Thyroid gland (tissue), 4 donors: ENCODE results near the gene PLEKHO2. TPM values are rescaled to one million over a fixed set of nuclear protein-coding genes. Genes with fewer than 3 reads are reported as not detected.
A peak's percentile ranks its signal among the peaks of the same experiment; 100 is the strongest.

Experiments used
- DNase-seq, 2 donors: peaks; one replicate each; pipeline ENCODE4 v3.0.0-alpha.2; 2019
- H3K27ac ChIP-seq, 3 donors: fragments of 200-600 bp; sonication (generic); 1 replicate in 2 of 3; 2 replicates in 1 of 3; pipeline ENCODE4 v1.5.1; 2016 to 2019; ENCODE audit warnings: mild to moderate bottlenecking in 1 of 3, moderate library complexity in 1 of 3
- H3K27me3 ChIP-seq: fragments of 200-600 bp; sonication (generic); one replicate; pipeline ENCODE4 v1.5.1; 2019
- H3K36me3 ChIP-seq, 2 donors: fragments of 200-600 bp; sonication (generic); one replicate each; pipeline ENCODE4 v1.5.1; 2016 to 2019
- H3K4me1 ChIP-seq, 2 donors: fragments of 200-600 bp; sonication (generic); one replicate each; pipeline ENCODE4 v1.5.1; 2017 to 2019
- H3K4me3 ChIP-seq, 3 donors: fragments of 200-600 bp; sonication (generic); replicated peaks in 1 of 3; 1 replicate in 2 of 3; 2 replicates in 1 of 3; pipeline ENCODE4 v1.5.1; 2016; ENCODE audit warnings: mild to moderate bottlenecking in 1 of 3
- H3K9me3 ChIP-seq: fragments of 200-600 bp; sonication (generic); one replicate; pipeline ENCODE4 v1.5.1; 2017
- CTCF ChIP-seq, 6 experiments: fragments of 200-600 bp in 3 of 6; fragments of 450-650 bp in 3 of 6; sonication (generic) in 3 of 6; IDR thresholded peaks; one replicate each; pipeline ENCODE4 v1.5.1; 2016 to 2019; ENCODE audit warnings: antibody characterized with exemption in 6 of 6, mild to moderate bottlenecking in 2 of 6, inconsistent platforms in 1 of 6, moderate library complexity in 1 of 6
- POLR2A ChIP-seq, 2 donors: fragments of 450-650 bp; IDR thresholded peaks; one replicate each; pipeline ENCODE4 v1.6.1; 2017; ENCODE audit warnings: antibody characterized with exemption in 2 of 2, mild to moderate bottlenecking in 2 of 2, moderate library complexity in 1 of 2
- WGBS, 2 donors: methylation state at CpG; one replicate each; pipeline ENCODE4 v1.1.5; 2017; 5-methylcytosine and 5-hydroxymethylcytosine counted together
- intact Hi-C: fragments of 100-400 bp; cut with DNase I; formaldehyde crosslinking; loops from one replicate; pipeline ENCODE4 v1.15.1; 2023
- total RNA-seq, 4 donors: library from RNA; depleted of rRNA; stranded (reverse); fragments of >200 nt; gene quantifications; one replicate each; pipeline ENCODE4 v1.2.3, GENCODE V29; 2016

PLEKHO2 gene
- total RNA-seq, 4 donors from 2014 or later = 31.3 to 53.6 (median 46.1) TPM

GRCh38 chr15:64912379-64913325 is 70.9 kb downstream of the PLEKHO2 start:
- WGBS, 2 donors = 81 to 89% methylated on average over 8 to 14 of the region's 15 CpGs
- no peak for DNase-seq
- peak overlapping the region in 1 of 3 donors; percentile 53 for H3K4me3 ChIP-seq

GRCh38 chr15:64915518-64916227 is 74.0 kb downstream of the PLEKHO2 start:
- 77 to 82% methylated on average over 12 to 13 of the region's 13 CpGs for WGBS, 2 donors
- H3K4me3 ChIP-seq = no peak overlapping the region
- no peaks in the 10 kb centered on the region for H3K36me3 ChIP-seq
- no peak for TF ChIP-seq CTCF (IDR thresholded peaks at IDR 0.05)
- TF ChIP-seq POLR2A (IDR thresholded peaks at IDR 0.05) = no peak
- H3K27ac ChIP-seq = no peak overlapping the region
- H3K4me1 ChIP-seq = peaks cover 0 to 7% of the 10 kb centered on the region in 2 donors
- intact Hi-C loops = no loop called here
- DNase-seq = no peak
- no peaks in the 10 kb centered on the region for H3K27me3 ChIP-seq
- no peaks in the 10 kb centered on the region for H3K9me3 ChIP-seq

More at GRCh38 chr15:64912379-64913325, 70.9 kb downstream of the PLEKHO2 start:
- H3K9me3 ChIP-seq = no peaks in the 10 kb centered on the region
- no peaks in the 10 kb centered on the region for H3K27me3 ChIP-seq
- H3K4me1 ChIP-seq = peaks cover 0 to 7% of the 10 kb centered on the region in 2 donors
- no peak overlapping the region for H3K27ac ChIP-seq
- TF ChIP-seq POLR2A (IDR thresholded peaks at IDR 0.05) (no peak), CTCF (IDR thresholded peaks at IDR 0.05) (no peak)
- H3K36me3 ChIP-seq = no peaks in the 10 kb centered on the region
- intact Hi-C loops = no loop called here

GRCh38 chr15:64916365-64916764 is 74.7 kb downstream of the PLEKHO2 start:
- no peak for DNase-seq
- TF ChIP-seq POLR2A (IDR thresholded peaks at IDR 0.05) = no peak
- no peak for TF ChIP-seq CTCF (IDR thresholded peaks at IDR 0.05)
- H3K4me3 ChIP-seq = no peak overlapping the region
- 97 to 100% methylated on average over 2 of the region's 2 CpGs for WGBS, 2 donors
- no peaks in the 10 kb centered on the region for H3K27me3 ChIP-seq
- intact Hi-C loops = no loop called here
- peaks cover 2 to 4% of the 10 kb centered on the region in 2 donors for H3K4me1 ChIP-seq
- H3K27ac ChIP-seq = no peak overlapping the region
- H3K36me3 ChIP-seq = no peaks in the 10 kb centered on the region
- H3K9me3 ChIP-seq = no peaks in the 10 kb centered on the region

GRCh38 chr15:64917211-64917610 is 75.5 kb downstream of the PLEKHO2 start:
- DNase-seq = no peak
- intact Hi-C loops = no loop called here
- H3K4me1 ChIP-seq = peaks cover 0 to 9% of the 10 kb centered on the region in 2 donors
- H3K27me3 ChIP-seq = no peaks in the 10 kb centered on the region
- TF ChIP-seq POLR2A (IDR thresholded peaks at IDR 0.05) (no peak), CTCF (IDR thresholded peaks at IDR 0.05) (no peak)
- no peak overlapping the region for H3K27ac ChIP-seq
- no peak overlapping the region for H3K4me3 ChIP-seq
- no peaks in the 10 kb centered on the region for H3K9me3 ChIP-seq
- H3K36me3 ChIP-seq = no peaks in the 10 kb centered on the region
- 92 to 100% methylated on average over 1 to 8 of the region's 9 CpGs for WGBS, 2 donors

Other genes starting within 250 kb of the PLEKHO2 start
- gene RBPMS2, start 66.3 kb upstream of the PLEKHO2 start, total RNA-seq = 1 to 10 TPM; 2.6 to 3.5 (median 3.1) TPM
- 1 to 10 TPM in 1 of 4 donors, under 1 TPM in 2, not detected in 1; 0.33 to 1.1 (median 0.54) TPM for gene PIF1, start 16.3 kb upstream of the PLEKHO2 start, total RNA-seq
- gene ANKDD1A, start 70.0 kb downstream of the PLEKHO2 start, total RNA-seq = 10 to 100 TPM in 1 of 4 donors, 1 to 10 TPM in 3; 5.1 to 11.9 (median 6.3) TPM
- 100 to 1,000 TPM; 119 to 149 (median 122) TPM for gene SPG21, start 148.0 kb downstream of the PLEKHO2 start, total RNA-seq
- gene MTFMT, start 187.7 kb downstream of the PLEKHO2 start, total RNA-seq = 10 to 100 TPM; 20.7 to 31.6 (median 27.1) TPM
- not detected for gene SLC51B, start 203.5 kb downstream of the PLEKHO2 start, total RNA-seq
- gene RASL12, start 226.1 kb downstream of the PLEKHO2 start, total RNA-seq = 10 to 100 TPM in 1 of 4 donors, 1 to 10 TPM in 3; 5.1 to 12.5 (median 7.7) TPM
- gene KBTBD13, start 234.8 kb downstream of the PLEKHO2 start, total RNA-seq = not detected